ENCODE results near the gene EP400. TPM values are rescaled to one million over a fixed set of nuclear protein-coding genes. Genes with fewer than 3 reads are reported as not detected.

Gene EP400
- total RNA-seq, 2 experiments from 2014 or later = 36.8 to 40.6 TPM

- CTCF ChIA-PET = interaction anchor here (0.8 kb wide), 1 partner anchor 17 kb away, joined by 3 read pairs; no protein-coding TSS in a partner anchor
- no peaks in the 10 kb centered on the region for H3K4me1 Mint-ChIP-seq (ENCODE audit: low read depth)
- H3K27me3 Mint-ChIP-seq (ENCODE audit: low read depth) = no peaks in the 10 kb centered on the region
- no peak overlapping the region for H3K4me3 Mint-ChIP-seq
- intact Hi-C loops (cut with micrococcal nuclease) = no loop called here
- no peaks in the 10 kb centered on the region for H3K9me3 Mint-ChIP-seq
- no peak for DNase-seq
- H3K27ac Mint-ChIP-seq = no peak overlapping the region
- H3K36me3 Mint-ChIP-seq (ENCODE audit: low read depth) = no peaks in the 10 kb centered on the region
Measured at GRCh38 chr12:131916306-131917138, 33.2 kb upstream of the EP400 start.

GRCh38 chr12:131917139-131917710 is 32.5 kb upstream of the EP400 start:
- DNase-seq = peak; percentile 9
- Mint-ChIP-seq H3K27ac (no peak overlapping the region), H3K27me3 (ENCODE audit: low read depth) (no peaks in the 10 kb centered on the region), H3K9me3 (no peaks in the 10 kb centered on the region), H3K36me3 (ENCODE audit: low read depth) (no peaks in the 10 kb centered on the region), H3K4me3 (no peak overlapping the region), H3K4me1 (ENCODE audit: low read depth) (no peaks in the 10 kb centered on the region)
- intact Hi-C loops (cut with micrococcal nuclease) = no loop called here
- CTCF ChIA-PET = no interaction called here

- Mint-ChIP-seq H3K4me1 (ENCODE audit: low read depth) (no peaks in the 10 kb centered on the region), H3K27ac (no peak overlapping the region), H3K36me3 (ENCODE audit: low read depth) (no peaks in the 10 kb centered on the region), H3K9me3 (no peaks in the 10 kb centered on the region), H3K27me3 (ENCODE audit: low read depth) (no peaks in the 10 kb centered on the region), H3K4me3 (no peak overlapping the region)
- intact Hi-C loops (cut with micrococcal nuclease) = no loop called here
- no peak for DNase-seq
- CTCF ChIA-PET = no interaction called here
Measured at GRCh38 chr12:131917711-131918306, 31.9 kb upstream of the EP400 start.

GRCh38 chr12:131918311-131919050 is 31.3 kb upstream of the EP400 start:
- intact Hi-C loops (cut with micrococcal nuclease) = no loop called here
- H3K9me3 Mint-ChIP-seq = no peaks in the 10 kb centered on the region

GRCh38 chr12:131919051-131919347 is 30.7 kb upstream of the EP400 start:
- Mint-ChIP-seq H3K4me1 (ENCODE audit: low read depth) (no peaks in the 10 kb centered on the region), H3K4me3 (no peak overlapping the region), H3K27me3 (ENCODE audit: low read depth) (no peaks in the 10 kb centered on the region), H3K27ac (no peak overlapping the region), H3K36me3 (ENCODE audit: low read depth) (no peaks in the 10 kb centered on the region), H3K9me3 (no peaks in the 10 kb centered on the region)
- no peak for DNase-seq
- CTCF ChIA-PET = no interaction called here
- intact Hi-C loops (cut with micrococcal nuclease) = no loop called here

More at GRCh38 chr12:131918311-131919050, 31.3 kb upstream of the EP400 start:
- Mint-ChIP-seq H3K36me3 (ENCODE audit: low read depth) (no peaks in the 10 kb centered on the region), H3K4me1 (ENCODE audit: low read depth) (no peaks in the 10 kb centered on the region), H3K27me3 (ENCODE audit: low read depth) (no peaks in the 10 kb centered on the region), H3K4me3 (no peak overlapping the region), H3K27ac (no peak overlapping the region)
- DNase-seq = no peak
- CTCF ChIA-PET = no interaction called here

- Mint-ChIP-seq H3K4me3 (no peak overlapping the region), H3K4me1 (ENCODE audit: low read depth) (peaks cover 2% of the 10 kb centered on the region), H3K36me3 (ENCODE audit: low read depth) (no peaks in the 10 kb centered on the region), H3K9me3 (no peaks in the 10 kb centered on the region), H3K27me3 (ENCODE audit: low read depth) (no peaks in the 10 kb centered on the region), H3K27ac (no peak overlapping the region)
- intact Hi-C loops (cut with micrococcal nuclease) = no loop called here
- DNase-seq = no peak
- CTCF ChIA-PET = no interaction called here
Measured at GRCh38 chr12:131919366-131920156, 30.2 kb upstream of the EP400 start.

- no peaks in the 10 kb centered on the region for H3K27me3 Mint-ChIP-seq (ENCODE audit: low read depth)
- no peaks in the 10 kb centered on the region for H3K36me3 Mint-ChIP-seq (ENCODE audit: low read depth)
- H3K4me3 Mint-ChIP-seq = no peak overlapping the region
- intact Hi-C loops (cut with micrococcal nuclease) = no loop called here
- CTCF ChIA-PET = no interaction called here
- no peak overlapping the region for H3K27ac Mint-ChIP-seq
- H3K4me1 Mint-ChIP-seq (ENCODE audit: low read depth) = peaks cover 2% of the 10 kb centered on the region
- no peaks in the 10 kb centered on the region for H3K9me3 Mint-ChIP-seq
- no peak for DNase-seq
Measured at GRCh38 chr12:131920157-131920508, 29.6 kb upstream of the EP400 start.

GRCh38 chr12:131920902-131921840 is 28.6 kb upstream of the EP400 start:
- H3K9me3 Mint-ChIP-seq = no peaks in the 10 kb centered on the region
- H3K4me1 Mint-ChIP-seq (ENCODE audit: low read depth) = peaks cover 2% of the 10 kb centered on the region
- CTCF ChIA-PET = no interaction called here
- no peak overlapping the region for H3K27ac Mint-ChIP-seq
- H3K4me3 Mint-ChIP-seq = no peak overlapping the region
- intact Hi-C loops (cut with micrococcal nuclease) = no loop called here
- no peaks in the 10 kb centered on the region for H3K27me3 Mint-ChIP-seq (ENCODE audit: low read depth)
- no peaks in the 10 kb centered on the region for H3K36me3 Mint-ChIP-seq (ENCODE audit: low read depth)
- DNase-seq = no peak

GRCh38 chr12:131921866-131922769 is 27.6 kb upstream of the EP400 start:
- DNase-seq = no peak
- intact Hi-C loops (cut with micrococcal nuclease) = no loop called here
- CTCF ChIA-PET = no interaction called here
- Mint-ChIP-seq H3K4me3 (no peak overlapping the region), H3K9me3 (no peaks in the 10 kb centered on the region), H3K27ac (no peak overlapping the region), H3K27me3 (ENCODE audit: low read depth) (no peaks in the 10 kb centered on the region), H3K4me1 (ENCODE audit: low read depth) (peaks cover 2% of the 10 kb centered on the region), H3K36me3 (ENCODE audit: low read depth) (no peaks in the 10 kb centered on the region)

- no peaks in the 10 kb centered on the region for H3K36me3 Mint-ChIP-seq (ENCODE audit: low read depth)
- CTCF ChIA-PET = no interaction called here
- intact Hi-C loops (cut with micrococcal nuclease) = no loop called here
Measured at GRCh38 chr12:131922772-131923171, 27.0 kb upstream of the EP400 start.

GRCh38 chr12:131923260-131923659 is 26.5 kb upstream of the EP400 start:
- no peak overlapping the region for H3K27ac Mint-ChIP-seq
- DNase-seq = no peak
- CTCF ChIA-PET = no interaction called here
- no peaks in the 10 kb centered on the region for H3K9me3 Mint-ChIP-seq
- H3K27me3 Mint-ChIP-seq (ENCODE audit: low read depth) = no peaks in the 10 kb centered on the region
- no peaks in the 10 kb centered on the region for H3K36me3 Mint-ChIP-seq (ENCODE audit: low read depth)
- peaks cover 6% of the 10 kb centered on the region for H3K4me1 Mint-ChIP-seq (ENCODE audit: low read depth)
- intact Hi-C loops (cut with micrococcal nuclease) = no loop called here
- no peak overlapping the region for H3K4me3 Mint-ChIP-seq

More at GRCh38 chr12:131922772-131923171, 27.0 kb upstream of the EP400 start:
- H3K27me3 Mint-ChIP-seq (ENCODE audit: low read depth) = no peaks in the 10 kb centered on the region
- no peak overlapping the region for H3K27ac Mint-ChIP-seq
- H3K4me3 Mint-ChIP-seq = no peak overlapping the region
- no peak for DNase-seq
- H3K9me3 Mint-ChIP-seq = no peaks in the 10 kb centered on the region
- peaks cover 3% of the 10 kb centered on the region for H3K4me1 Mint-ChIP-seq (ENCODE audit: low read depth)

All from activated naive CD4-positive, alpha-beta T cell treated with anti-CD3 and anti-CD28 coated beads for 36 hours (primary cell).